Stimulated activated effector memory CD8-positive, alpha-beta T cell treated with anti-CD3 and anti-CD28 coated beads, Interleukin-12 subunit alpha, Interleukin-12 subunit beta, amount 100 ng/mL, for 72 hours (primary cell): Measurements from ENCODE around the gene CCL19.

Source experiments
- ATAC-seq: fragments of 150-1000 bp; cut with Tn5 transposase; 2 replicates; pipeline ENCODE4 v1.10.0; 2021
- DNase-seq, 2 donors: peaks; one replicate each; pipeline ENCODE4 v3.0.0; 2021 to 2022; ENCODE audit warnings: low spot score in 2 of 2
- H3K27ac Mint-ChIP-seq: one replicate; pipeline ENCODE4 v1.8.0; 2022; ENCODE audit warnings: mild to moderate bottlenecking, mixed read lengths
- H3K36me3 Mint-ChIP-seq: one replicate; pipeline ENCODE4 v1.8.0; 2022; ENCODE audit warnings: mild to moderate bottlenecking, mixed read lengths
- H3K4me1 Mint-ChIP-seq: one replicate; pipeline ENCODE4 v1.8.0; 2022; ENCODE audit warnings: mixed read lengths
- H3K4me3 Mint-ChIP-seq: one replicate; pipeline ENCODE4 v1.8.0; 2022; ENCODE audit warnings: mild to moderate bottlenecking, mixed read lengths
- H3K9me3 Mint-ChIP-seq: one replicate; pipeline ENCODE4 v1.8.0; 2022; ENCODE audit warnings: mixed read lengths

Gene CCL19

GRCh38 chr9:34684816-34685215 is 6.3 kb downstream of the CCL19 start:
- no peaks in the 10 kb centered on the region for H3K36me3 Mint-ChIP-seq
- peaks cover 16% of the 10 kb centered on the region for H3K4me1 Mint-ChIP-seq
- DNase-seq (no peak), ATAC-seq (no peak)
- peak overlapping the region; percentile 53 for H3K27ac Mint-ChIP-seq
- no peak overlapping the region for H3K4me3 Mint-ChIP-seq
- no peaks in the 10 kb centered on the region for H3K9me3 Mint-ChIP-seq

GRCh38 chr9:34684145-34684544 is 6.9 kb downstream of the CCL19 start:
- Mint-ChIP-seq H3K4me3 (no peak overlapping the region), H3K4me1 (peaks cover 16% of the 10 kb centered on the region), H3K36me3 (no peaks in the 10 kb centered on the region), H3K27ac (peak overlapping the region; percentile 53), H3K9me3 (no peaks in the 10 kb centered on the region)
- ATAC-seq: peak; percentile 99
- DNase-seq: no peak

DNA sequence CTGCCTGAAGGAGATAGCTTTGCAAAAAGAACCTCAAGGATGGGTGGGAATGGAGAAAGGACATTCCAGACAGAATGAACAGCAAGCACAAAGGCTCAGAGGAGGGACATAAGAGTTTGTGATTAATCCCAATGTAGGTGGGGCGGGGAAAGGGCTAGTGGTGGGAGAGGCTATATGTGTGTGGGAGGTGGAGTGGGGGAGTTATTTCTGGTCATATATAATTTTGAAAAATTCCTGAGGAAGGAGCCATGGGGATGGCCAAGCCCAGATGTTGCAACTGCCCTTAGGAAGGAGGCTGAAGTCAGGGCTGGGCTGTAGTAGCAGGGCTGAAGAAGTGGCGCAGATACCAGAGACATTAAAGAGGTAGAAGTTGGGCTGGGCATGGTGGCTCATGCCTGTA is 15.2 kb downstream of the CCL19 start:
- Mint-ChIP-seq H3K36me3 (no peaks in the 10 kb centered on the region), H3K9me3 (no peaks in the 10 kb centered on the region), H3K27ac (peak overlapping the region; percentile 20), H3K4me3 (no peak overlapping the region), H3K4me1 (no peaks in the 10 kb centered on the region)
- DNase-seq (no peak), ATAC-seq (no peak)

DNA sequence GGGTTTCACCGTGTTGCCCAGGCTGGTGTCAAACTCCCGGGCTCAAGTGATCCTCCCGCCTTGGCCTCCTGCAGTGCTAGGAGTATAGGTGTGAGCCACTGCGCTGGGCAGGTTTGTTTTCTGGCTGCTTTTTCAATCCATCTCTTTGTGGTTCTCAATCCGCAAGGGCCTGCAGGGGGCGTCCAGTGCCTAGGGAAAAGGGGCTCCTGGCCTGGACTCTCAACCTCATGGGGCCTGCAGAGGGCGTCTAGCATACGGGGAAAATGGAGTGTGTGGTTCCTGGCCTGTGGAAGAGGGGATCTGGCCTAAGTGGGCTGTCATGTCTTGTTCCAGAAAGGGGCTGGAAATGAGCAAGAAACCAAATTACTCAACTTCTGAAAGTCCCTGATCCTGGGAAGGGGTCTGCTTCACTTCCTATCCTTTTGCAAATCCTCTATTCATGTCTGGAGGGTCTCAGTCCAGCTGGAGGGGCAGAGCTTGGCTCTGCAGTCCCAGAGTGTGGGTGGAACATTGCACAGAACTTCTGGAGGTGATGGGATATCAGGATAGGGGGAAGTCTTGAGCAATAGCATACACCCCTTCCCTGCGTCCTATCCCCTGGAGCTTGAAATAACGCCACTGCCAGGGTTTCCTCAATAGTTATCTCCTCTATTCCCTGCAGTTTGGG is 15.9 kb downstream of the CCL19 start:
- DNase-seq (peak; percentile 26 to 75), ATAC-seq (peak; percentile 76)

GRCh38 chr9:34674440-34674839 is 16.6 kb downstream of the CCL19 start:
- Mint-ChIP-seq H3K4me3 (no peak overlapping the region), H3K27ac (no peak overlapping the region), H3K9me3 (no peaks in the 10 kb centered on the region), H3K36me3 (no peaks in the 10 kb centered on the region), H3K4me1 (no peaks in the 10 kb centered on the region)
- DNase-seq: no peak
- no peak for ATAC-seq

More for the DNA sequence above, 15.9 kb downstream of the CCL19 start:
- Mint-ChIP-seq H3K9me3 (no peaks in the 10 kb centered on the region), H3K36me3 (no peaks in the 10 kb centered on the region), H3K4me3 (no peak overlapping the region), H3K4me1 (no peaks in the 10 kb centered on the region), H3K27ac (peak overlapping the region; percentile 20)

GRCh38 chr9:34671307-34671706 is 19.8 kb downstream of the CCL19 start:
- H3K36me3 Mint-ChIP-seq: peaks cover under 1% of the 10 kb centered on the region
- DNase-seq: no peak
- ATAC-seq: no peak
- H3K9me3 Mint-ChIP-seq: peaks cover 3% of the 10 kb centered on the region
- H3K27ac Mint-ChIP-seq: no peak overlapping the region
- no peak overlapping the region for H3K4me3 Mint-ChIP-seq
- H3K4me1 Mint-ChIP-seq: peaks cover 9% of the 10 kb centered on the region

DNA sequence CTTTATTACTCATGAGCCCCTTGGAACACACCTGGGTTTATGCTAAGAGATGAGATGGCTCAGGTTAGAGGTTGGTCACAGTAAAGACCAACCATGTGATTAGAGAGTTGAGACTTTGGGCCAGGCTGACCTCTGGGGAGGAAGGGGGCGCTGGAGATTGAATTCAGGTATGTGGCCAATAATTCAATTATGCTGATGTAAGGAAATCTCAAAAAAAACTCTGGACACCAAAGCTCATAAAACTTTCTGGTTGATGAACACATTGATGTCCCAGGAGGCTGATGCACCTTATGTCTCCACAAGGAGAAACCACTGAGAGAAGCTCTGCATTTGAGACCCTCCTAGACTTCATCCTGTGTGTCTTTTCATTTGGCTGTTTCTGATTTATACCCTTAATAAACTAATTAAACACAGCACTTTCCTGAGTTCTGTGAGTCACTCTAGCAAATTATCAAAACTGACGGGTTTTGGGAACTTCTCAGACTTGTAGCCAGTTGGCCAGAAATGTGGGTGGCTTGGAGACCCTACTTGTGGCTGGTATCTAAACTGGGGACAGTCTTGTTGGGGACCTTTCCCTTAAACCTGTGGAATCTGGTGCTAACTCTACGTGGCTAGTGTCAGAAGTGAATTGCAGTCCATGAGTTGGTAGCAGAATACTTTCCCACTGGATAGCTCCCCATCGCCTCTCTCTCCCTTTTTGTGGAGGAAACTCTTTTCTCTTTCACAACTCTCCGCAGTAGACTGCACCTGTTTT is 21.1 kb downstream of the CCL19 start:
- peaks cover 9% of the 10 kb centered on the region for H3K4me1 Mint-ChIP-seq
- H3K4me3 Mint-ChIP-seq: no peak overlapping the region
- no peak for ATAC-seq
- peaks cover 7% of the 10 kb centered on the region for H3K36me3 Mint-ChIP-seq
- no peak overlapping the region for H3K27ac Mint-ChIP-seq
- H3K9me3 Mint-ChIP-seq: peaks cover 3% of the 10 kb centered on the region
- no peak for DNase-seq

DNA sequence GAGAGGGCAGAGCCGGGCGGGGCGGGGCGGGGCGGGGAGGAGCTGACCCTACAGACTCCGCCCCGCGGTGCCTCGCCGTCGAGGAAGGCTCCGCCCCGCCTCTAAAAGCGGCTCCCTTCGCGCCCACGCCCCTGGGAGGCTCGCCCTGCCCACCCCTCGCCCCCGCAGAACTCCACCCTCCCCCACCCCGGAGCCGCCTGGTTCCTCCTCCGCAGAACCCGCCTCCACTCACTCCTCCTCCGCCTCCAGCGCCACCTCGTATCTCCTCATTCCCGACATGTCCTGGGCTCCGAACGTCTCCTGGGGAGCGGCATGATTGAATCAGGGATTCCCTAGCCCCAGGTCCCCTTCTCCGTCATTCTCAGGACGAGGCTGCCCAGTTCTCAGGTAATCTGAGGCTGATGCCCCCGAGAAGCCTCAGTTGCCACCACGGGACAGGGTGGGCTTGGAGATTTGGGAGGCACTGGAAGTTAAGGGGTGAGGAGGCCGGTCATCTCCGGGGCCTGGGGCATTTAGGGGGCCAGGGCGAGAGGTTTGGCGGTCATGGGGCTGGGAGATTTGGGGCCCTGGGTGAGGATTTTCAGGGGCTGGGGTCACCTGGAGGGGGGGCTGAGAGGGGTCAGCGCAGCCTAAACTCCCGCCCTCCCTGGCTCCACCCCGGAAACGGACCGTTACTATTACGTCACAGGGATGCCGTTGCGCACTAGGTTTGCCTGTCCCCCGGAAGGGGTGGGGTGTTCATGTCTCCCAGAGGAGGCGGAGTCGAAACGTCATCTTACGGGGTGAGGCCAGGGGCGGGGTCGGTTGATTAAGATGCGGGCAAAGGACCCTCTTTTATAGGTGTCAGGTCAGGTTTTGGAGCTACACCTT is 25.5 kb downstream of the CCL19 start:
- Mint-ChIP-seq H3K4me3 (peak overlapping the region; percentile 86), H3K4me1 (peaks cover 35% of the 10 kb centered on the region), H3K9me3 (peaks cover 3% of the 10 kb centered on the region), H3K27ac (peak overlapping the region; percentile 93), H3K36me3 (peaks cover 18% of the 10 kb centered on the region)
- peak; percentile 84 for ATAC-seq
- DNase-seq: peak; percentile 72 to 92

DNA sequence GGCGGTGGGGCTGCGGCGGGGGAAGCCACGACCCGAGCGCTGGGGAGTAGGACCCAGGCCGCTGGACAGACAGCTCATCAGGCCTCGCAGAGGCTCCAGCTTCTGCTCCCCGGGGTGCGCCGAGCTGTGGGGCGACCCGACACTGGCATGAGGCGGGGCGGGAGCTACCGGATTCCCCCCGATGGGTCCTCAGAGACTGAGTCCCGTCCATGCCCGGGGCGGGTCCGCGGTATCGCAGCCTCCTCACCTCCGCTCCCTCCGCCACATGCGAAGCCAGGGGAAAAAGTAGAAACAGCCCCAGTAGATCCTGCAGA is 26.1 kb downstream of the CCL19 start:
- ATAC-seq: peak; percentile 31
- no peak for DNase-seq
- peak overlapping the region; percentile 93 for H3K27ac Mint-ChIP-seq
- peak overlapping the region; percentile 86 for H3K4me3 Mint-ChIP-seq
- H3K9me3 Mint-ChIP-seq: peaks cover 3% of the 10 kb centered on the region
- peaks cover 18% of the 10 kb centered on the region for H3K36me3 Mint-ChIP-seq
- peaks cover 35% of the 10 kb centered on the region for H3K4me1 Mint-ChIP-seq

- Mint-ChIP-seq H3K9me3 (peaks cover 3% of the 10 kb centered on the region), H3K4me1 (peaks cover 35% of the 10 kb centered on the region), H3K36me3 (peaks cover 18% of the 10 kb centered on the region), H3K4me3 (peak overlapping the region; percentile 86), H3K27ac (peak overlapping the region; percentile 93)
- peak; percentile 63 to 82 for DNase-seq
- peak; percentile 69 for ATAC-seq
Observed at GRCh38 chr9:34664281-34665066, 26.6 kb downstream of the CCL19 start.

GRCh38 chr9:34663303-34663605 is 27.8 kb downstream of the CCL19 start:
- DNase-seq (no peak), ATAC-seq (no peak)
- Mint-ChIP-seq H3K4me3 (no peak overlapping the region), H3K9me3 (no peaks in the 10 kb centered on the region), H3K36me3 (peaks cover 18% of the 10 kb centered on the region), H3K4me1 (peaks cover 35% of the 10 kb centered on the region), H3K27ac (peak overlapping the region; percentile 93)

GRCh38 chr9:34662526-34663302 is 28.4 kb downstream of the CCL19 start, which contains the start of gene CCL27:
CCL27 (minus strand) TSS chr9:34662657; CDS start chr9:34662633, 24 bp downstream.
- peaks cover 35% of the 10 kb centered on the region for H3K4me1 Mint-ChIP-seq
- ATAC-seq (no peak), DNase-seq (no peak)
- no peak within 1 kb of the TSS for H3K4me3 Mint-ChIP-seq
- peak within 1 kb of the TSS; percentile 93 for H3K27ac Mint-ChIP-seq
- H3K36me3 Mint-ChIP-seq: peaks cover 18% of the 10 kb centered on the region
- H3K9me3 Mint-ChIP-seq: no peaks in the 10 kb centered on the region

- H3K27ac Mint-ChIP-seq: no peak overlapping the region
- no peak overlapping the region for H3K4me3 Mint-ChIP-seq
- no peak for ATAC-seq
- peaks cover 8% of the 10 kb centered on the region for H3K36me3 Mint-ChIP-seq
- no peak for DNase-seq
- H3K9me3 Mint-ChIP-seq: no peaks in the 10 kb centered on the region
- H3K4me1 Mint-ChIP-seq: peaks cover 30% of the 10 kb centered on the region
Observed at GRCh38 chr9:34659592-34660253, 31.4 kb downstream of the CCL19 start.

DNA sequence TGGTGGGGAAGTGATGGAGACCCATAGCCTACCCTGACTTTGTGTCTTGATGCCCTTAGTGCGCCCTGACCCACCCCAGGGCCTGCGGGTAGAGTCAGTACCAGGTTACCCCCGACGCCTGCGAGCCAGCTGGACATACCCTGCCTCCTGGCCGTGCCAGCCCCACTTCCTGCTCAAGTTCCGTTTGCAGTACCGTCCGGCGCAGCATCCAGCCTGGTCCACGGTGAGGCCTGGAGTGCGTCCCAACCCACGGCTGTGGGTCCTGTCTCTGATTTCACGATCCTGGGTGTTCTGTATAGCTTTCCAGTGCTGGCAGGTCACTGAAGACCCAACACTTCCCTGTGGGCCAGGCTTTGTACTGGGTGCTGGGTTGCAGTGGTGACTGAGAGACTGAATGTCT is 32.6 kb downstream of the CCL19 start:
- peaks cover 18% of the 10 kb centered on the region for H3K4me1 Mint-ChIP-seq
- no peaks in the 10 kb centered on the region for H3K9me3 Mint-ChIP-seq
- DNase-seq (no peak), ATAC-seq (no peak)
- peak overlapping the region; percentile 40 for H3K27ac Mint-ChIP-seq
- no peak overlapping the region for H3K4me3 Mint-ChIP-seq
- no peaks in the 10 kb centered on the region for H3K36me3 Mint-ChIP-seq
